Endothelial cell (in vitro differentiated cells): ENCODE measurements around the gene CHN2. TPM values are rescaled to one million over a fixed set of nuclear protein-coding genes. Genes with fewer than 3 reads are reported as not detected.

Experiments used
- total RNA-seq: library from RNA; stranded (reverse); fragmentation: NEBNext Ultra II Directional; extraction: Animal tissue kit (Norgen Biotek cat#: 25700); gene quantifications from one replicate; pipeline ENCODE4 v1.2.1, GENCODE V29; 2021; ENCODE audit not compliant: unreplicated experiment

The CHN2 gene
- total RNA-seq, 1 donor from 2014 or later = 3.4 TPM

Other genes starting within 250 kb of the CHN2 start
- gene TRIL, start 236.4 kb upstream of the CHN2 start, total RNA-seq = 0.23 TPM
- gene CPVL, start 48.2 kb upstream of the CHN2 start, total RNA-seq = 21.8 TPM